HG02852 (cell line): ENCODE results near the gene MRPS23.

ENCODE experiments used
- ATAC-seq: cut with Tn5 transposase; IDR thresholded peaks from one replicate; pipeline ENCODE4 v1.9.1; 2021; ENCODE audit warnings: mild to moderate bottlenecking, moderate library complexity; ENCODE audit not compliant: unreplicated experiment

MRPS23 gene

DNA sequence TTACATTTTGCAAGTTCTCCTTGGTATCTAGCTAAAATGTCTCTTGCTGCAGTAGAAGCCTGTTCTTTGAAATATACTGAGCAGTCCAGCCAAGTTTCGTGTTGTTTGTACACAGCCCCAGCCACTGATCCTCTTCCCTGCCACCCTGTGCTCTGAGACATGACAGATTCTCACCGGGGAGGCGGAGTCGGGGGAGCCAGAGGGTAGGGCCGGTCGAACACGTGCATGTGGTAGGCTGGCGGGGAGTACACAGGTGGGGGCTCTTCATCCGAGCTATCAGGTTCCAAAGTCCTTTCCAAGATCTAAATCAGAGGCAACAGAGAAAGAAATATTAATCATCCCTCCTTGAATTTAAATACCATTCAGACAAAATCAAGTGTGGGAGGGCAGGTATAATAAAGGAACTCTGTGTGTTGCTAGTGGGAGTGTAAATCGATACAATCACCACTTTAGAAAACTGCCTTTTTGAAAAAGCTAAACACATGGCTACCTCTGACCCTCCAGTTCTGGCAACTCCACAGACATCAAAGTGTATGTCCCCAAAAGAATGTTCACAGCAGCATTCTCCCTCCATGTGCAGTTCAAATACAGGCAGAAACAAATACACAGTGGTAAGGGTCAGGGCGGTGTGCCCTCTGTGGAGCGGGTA, 29.7 kb upstream of the MRPS23 start:
- no peak for ATAC-seq

DNA sequence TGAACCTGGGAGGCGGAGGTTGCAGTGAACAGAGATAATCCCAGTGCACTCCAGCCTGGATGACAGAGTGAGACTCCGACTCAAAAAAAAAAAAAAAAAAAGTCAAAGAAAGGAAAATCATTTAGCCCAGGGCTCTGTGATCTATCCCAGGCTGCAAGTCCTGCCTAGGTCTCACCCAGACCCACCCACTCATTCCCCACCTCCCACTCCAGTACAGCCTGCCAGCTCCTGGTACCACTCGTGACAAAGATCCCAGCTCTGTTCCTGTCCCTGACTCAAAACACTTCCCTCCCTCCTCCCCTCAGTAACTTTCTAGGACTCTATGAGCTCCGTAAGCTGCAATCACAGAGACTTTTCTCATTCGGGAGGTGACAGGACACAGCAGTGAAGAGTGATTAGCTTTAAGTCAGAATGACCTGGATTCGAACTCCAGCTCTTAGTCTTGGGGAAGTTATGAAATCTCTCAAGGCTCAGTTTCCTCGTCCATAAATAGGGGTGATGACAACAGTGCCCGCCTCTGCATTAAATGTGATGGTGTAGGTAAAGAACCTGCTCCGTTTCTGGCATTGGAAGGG, 28.0 kb upstream of the MRPS23 start:
- ATAC-seq: no peak

DNA sequence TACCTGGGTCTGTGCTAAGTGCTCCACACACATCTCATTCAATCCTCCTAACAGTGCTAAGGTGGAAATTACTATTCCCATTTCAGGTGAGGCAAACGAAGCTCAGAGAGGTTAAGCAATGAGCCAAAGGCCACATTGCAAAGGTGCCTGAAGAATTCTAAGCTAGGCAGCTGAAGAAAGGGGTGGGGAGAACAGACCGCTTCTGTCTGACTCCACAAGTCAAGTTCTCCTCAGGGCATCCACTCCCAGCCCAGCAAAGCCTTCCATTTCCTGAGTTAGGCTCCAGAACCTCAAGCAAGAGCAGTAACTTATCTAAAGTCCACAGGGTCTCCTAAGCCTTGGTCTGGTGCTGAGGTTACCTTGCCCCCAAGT, 27.0 kb upstream of the MRPS23 start:
- ATAC-seq: no peak

DNA sequence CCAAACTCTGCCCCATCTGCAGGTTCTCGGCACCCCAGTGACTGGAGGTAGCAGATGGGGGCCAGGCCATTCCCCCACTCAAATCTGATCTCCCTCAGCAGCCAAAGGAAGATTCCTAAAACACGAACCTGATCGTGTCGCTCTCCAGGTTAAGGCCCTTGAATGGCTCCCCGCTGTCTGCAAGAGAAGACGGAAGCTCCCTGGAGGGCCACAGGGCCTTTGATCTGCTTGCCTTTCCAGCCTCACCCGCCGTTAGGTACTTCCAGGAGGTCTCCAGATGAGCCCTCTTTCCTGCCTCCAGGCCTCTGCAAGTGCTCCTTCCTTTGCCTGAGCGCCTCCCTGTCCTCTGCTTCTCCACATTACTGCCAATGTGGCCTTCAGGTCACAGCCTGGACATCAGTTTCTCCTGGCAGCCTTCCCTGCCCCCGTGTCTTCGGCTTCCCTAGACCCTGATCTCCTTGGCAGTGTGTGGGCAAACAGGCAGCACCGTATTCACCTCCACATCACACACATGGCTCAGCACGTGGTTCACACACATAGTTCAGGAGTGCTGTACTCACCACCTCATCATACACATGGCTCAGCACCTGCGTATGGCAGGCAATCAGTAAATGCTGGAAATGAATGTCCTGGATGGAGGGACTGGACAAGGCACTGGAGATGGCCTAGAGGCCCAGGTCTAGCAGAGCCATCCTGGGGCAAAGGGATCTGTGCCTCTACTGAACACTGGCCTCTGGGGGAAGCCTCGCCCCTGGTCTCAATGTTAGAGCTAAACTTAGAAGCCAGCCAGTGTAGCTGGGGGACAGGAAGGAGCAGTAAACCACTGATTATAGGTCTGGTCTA, 26.4 kb upstream of the MRPS23 start:
- ATAC-seq: no peak

DNA sequence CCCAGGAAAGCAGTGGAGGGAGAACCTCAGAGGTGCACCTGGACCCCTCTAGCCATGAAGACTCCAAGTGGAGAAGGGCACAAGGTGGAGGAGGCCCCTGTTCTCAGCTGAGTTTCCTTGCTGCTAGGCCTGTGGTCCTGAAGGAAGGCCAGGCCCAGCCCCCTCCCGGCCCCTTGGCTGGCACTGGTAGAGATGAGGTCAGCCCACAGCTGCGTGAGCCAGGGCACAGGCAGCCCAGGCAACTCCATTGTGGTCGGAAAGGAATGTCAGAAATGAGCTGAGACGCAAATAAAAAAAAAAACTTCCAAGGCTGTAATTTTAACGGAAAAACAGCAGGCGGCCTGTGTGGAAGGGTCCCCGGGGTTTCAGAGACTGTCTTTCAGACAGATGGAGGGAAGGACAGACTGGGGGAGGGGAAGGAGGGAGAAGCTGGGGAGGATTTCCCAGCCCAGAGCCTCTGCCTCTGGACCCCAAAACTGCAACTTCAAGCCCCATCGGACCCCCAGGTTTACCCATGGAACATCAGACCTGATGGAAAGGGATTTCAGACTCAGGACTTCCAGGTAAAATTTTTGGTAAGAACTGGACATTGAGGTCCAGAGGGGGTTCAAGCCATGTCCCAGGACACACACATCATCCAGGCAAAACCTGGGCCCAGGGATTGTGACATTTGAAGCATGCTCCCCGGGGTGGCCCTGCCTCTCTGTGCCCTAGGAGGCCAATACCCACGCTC, 25.6 kb upstream of the MRPS23 start:
- no peak for ATAC-seq

DNA sequence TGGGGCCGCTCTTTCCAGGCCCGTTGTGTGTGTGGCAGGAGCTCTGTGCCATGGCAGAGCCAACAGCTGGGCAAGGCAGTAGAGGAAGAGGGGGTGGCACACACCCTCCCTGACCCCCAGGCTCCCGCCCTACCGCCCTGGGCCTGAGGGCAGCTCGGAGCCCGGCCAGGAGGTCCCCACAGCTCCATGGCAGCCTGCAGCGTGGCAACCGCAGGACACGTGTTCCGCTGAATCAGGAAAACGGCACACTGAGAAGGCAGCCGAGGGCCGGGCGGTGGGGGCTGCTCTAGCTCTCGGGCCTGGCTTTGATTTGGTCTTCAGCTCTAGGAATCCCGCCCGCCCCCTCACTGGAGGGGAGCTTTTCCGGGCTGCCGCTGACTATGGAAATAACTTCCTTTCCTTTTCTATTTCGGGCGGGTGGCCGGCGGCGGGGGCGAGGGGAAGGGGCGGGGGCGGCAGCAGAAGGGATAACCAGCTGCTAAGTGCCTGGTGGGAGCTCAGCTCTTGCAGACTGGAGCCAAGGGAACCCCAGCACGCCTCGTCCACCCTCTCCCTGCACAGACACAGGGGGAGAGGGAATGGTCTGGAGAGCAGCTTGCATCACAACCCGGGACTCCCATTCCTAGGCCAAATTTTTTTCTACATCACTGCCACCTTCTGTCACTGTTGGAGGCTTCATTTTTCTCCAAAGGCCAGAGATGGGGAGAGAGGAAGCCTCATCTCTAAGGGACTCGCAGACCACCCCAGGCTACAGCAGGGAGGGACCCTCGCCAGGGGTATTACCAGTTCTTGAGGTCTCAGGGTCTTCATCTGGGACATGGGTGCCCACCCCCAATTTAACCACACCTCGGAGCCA, 24.8 kb upstream of the MRPS23 start:
- ATAC-seq: no peak

DNA sequence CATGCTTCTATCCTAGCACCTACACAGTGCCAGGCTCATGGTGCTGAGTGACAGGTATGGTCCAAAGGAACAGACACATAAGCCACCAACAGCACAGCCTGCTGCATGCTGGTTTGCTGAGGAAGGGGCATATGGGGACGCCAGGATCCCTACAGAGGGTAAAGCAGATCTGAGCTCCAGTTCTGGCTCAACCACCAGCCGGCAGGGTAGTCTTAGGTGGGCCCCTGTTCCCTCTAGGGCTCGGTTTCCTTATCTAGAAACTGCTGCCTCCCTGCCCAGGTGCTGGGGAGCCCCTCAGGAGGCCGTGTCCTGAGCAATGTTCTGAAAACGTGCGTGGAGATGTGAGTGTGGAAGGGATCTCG, 24.2 kb upstream of the MRPS23 start:
- ATAC-seq: no peak

DNA sequence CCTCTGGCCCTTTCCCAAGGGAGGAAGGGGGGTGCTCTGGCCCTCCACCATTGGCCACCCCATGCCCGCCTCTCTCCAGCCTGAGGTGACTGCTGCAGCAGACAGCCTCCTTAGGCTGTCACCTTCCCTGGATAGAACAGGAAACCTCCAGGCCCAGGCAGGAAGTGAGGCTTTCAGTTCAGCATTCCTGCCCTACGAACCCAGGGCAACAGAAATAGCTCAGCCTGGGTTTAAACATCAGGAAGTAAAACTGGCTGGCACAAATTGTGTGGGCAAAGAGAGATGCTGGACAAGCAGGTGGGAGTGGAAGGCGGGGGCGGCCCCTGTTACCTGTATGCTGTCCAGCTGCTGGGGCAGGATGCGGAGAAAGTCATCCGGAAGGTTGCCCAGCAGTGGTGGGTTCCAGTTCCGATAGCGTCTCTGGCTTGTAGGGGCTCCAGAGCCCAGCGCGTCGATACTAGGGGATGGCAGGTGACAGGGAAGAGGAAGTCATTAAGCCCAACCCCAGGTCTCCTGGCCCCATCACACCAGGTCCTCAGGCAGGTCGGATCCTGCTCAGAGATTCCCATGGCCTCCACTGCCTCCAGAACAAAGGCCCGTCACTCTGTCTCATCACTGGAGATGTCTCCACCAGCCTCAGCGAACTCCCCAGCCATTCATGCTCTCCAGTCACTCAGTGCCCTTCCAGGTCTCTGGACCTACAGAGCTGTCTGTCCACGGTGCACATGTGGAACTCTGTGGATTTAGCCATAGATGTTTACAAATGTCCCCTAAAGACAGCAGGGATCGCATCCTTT, 23.6 kb upstream of the MRPS23 start:
- no peak for ATAC-seq

DNA sequence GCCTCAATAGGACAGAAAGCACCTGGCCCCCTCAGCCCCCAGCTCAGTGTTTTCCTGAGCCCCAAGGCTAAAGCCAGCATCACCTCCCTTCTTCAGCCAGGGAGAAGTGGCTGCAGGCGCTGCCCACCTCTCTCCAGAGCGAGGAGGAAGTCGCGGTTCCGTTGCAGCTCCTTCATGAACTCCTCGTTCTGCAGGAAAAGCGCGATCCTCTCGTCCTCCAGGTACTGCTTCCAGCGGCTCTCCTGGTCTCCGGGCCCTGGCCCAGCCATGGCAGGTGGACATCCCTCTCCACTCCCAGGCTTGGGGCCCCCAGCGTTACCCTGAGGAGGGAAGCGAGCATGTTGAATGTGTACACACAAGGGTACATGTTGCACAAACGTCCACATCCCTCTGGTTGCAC, 22.7 kb upstream of the MRPS23 start:
- ATAC-seq: no peak

DNA sequence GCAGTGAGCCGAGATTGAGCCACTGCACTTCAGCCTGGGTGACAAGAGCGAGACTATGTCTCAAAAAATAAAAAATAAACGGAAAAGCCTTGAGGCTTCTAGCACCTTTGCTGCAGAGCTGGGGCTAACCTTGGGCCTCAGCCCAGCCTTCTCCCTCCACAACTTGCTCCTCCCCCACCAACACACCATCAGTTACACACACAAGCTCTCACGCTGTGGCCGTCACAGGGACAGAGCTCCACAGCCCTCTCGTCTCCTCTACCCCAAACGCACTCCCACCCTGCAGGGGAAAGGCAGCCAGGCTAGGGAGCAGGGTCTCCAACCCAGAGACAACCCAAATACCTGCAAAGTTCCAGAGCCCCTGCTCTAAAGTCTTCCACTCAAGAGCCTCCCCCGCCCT, 22.0 kb upstream of the MRPS23 start:
- ATAC-seq: no peak

DNA sequence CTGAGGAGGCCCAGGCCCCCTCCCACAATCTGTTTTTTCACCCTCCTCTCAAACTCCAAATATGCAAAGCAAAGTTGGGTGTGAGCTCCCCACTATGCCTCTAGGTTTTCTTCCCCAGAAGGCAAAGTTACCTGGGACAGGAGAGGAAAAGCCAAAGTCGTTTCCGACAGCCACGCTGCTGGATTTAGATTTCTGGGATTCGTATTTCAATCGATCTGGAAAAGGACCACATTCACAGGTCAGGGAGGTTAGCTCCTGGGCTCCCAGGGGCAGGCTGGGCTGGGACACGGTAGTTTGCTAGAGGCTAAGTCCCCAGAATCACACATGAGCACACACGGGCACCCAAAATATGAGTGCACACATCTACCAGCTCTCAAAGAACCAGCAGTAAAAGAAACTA, 21.3 kb upstream of the MRPS23 start:
- no peak for ATAC-seq

DNA sequence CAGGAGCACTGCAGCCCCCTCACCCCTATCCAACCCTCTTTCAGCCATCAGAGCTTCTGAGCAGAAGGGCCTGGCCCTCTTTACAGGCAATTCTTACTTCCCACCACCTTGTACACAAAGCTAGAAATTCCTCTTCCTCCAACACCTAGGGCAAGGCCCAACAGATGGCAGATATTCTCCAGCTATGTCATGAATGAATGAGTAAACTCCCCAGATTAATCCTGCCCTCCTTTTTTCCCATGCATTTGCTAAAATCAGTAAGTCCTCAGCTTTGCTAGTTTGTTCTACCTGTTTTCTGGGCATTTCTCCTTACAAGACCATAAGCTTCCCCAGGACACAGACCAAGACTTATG, 20.4 kb upstream of the MRPS23 start:
- ATAC-seq: no peak

DNA sequence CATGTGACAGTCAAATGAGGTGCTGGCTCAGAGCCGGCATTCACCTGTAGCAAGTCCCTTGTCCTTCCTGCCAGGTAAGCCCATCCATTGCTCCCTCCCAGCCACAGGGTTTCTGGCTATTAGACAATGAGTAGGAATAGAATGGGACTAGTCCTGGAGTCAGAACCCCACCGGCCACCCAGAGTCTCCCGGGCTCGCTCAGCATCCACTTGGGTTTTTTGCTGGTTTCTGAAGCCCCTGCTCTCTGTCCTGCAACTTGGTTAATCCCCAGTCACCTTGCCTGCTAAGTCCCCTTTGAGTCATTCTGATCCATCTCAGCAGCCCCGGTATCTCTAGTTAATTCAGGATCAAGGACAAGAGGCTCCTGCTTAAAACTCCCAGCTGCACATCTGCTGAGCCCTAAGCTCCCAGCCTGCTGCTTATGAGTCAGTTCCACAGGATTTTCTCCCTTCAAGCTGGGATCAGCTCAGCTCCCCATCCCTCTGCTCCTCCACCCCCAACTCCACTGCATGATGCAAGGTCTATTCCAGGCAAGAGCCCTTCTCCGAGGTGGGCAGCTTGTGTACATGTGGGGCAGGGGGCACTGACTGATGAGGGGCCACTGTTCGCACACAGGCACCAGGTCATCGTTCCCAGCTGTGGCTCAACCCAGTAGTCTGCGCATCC, 19.9 kb upstream of the MRPS23 start:
- no peak for ATAC-seq

DNA sequence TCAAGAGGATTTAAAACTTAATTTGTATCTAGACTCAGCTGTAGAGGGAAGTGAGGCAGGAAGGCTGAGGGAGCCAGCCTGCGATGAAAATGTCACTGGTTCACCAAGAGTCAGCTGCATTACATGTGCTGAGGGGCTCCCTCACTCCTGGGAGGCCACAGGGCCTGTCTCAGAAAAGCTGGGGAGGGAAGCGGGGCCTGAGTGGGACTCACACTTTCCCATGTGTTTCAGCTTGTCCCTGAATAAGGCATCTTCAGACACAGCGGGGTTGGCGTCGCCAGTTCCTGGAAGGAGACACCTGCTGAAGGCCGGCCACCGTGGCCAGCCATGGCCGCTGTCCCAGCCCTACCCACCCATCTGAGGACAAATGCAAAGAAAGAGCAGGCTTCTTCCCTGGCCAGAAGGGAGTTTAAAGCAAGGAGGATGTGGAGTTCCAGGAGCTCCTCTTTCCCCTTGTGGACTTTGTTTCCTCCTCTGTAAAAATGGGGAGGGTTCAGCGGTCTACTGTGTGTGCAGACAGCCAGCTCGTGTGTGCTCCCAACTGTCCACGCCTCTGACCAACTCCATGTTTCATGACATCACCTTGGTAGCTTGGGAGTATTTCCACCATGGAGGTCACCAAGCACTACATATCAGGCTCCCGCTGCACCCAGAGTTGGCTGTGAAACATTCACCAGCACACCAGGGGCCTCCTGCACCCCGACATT, 19.2 kb upstream of the MRPS23 start:
- no peak for ATAC-seq

DNA sequence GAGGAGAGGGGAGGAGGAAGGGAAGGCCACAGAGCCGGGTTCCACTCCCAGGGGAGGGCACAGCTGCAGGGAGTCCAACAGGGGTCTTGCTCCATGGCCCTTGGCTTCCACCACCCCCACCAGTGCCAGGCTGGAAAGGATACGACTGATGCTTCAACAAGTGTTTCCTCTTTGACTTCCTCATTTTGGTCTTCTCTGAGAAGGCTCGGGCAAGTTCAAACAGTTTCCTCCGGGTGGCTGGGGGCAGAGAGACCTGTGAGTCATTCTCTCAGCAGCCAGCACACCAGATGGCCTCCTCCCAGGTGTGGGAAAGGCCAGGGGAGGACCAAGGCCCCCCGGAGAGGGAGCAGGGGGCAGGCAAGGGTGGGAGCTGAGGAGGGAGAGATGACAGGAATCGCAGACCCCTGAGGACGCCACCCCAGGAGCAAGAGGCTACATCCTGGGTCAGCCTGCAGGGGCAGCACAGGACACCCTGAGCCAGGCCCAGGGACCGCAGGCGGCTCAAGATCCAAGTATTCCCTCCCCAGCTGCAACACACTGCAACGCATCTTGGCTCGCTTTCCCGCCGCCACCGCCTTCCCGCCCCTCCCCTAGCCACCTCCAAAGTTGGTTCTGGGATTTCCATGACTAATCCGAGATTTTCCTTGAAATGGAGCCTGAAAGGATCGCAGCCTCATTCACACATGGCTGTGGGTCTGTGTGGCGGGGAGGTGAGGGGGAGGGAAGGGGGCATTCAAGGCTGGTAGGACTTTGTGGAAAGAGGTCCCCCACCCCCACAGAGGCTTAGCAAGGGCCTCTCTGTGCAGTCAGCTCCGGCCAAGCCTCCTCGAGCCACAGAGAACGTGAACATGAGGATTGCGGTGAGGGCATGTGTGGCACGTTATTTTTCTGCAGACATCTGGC, 18.4 kb upstream of the MRPS23 start:
- ATAC-seq: no peak

DNA sequence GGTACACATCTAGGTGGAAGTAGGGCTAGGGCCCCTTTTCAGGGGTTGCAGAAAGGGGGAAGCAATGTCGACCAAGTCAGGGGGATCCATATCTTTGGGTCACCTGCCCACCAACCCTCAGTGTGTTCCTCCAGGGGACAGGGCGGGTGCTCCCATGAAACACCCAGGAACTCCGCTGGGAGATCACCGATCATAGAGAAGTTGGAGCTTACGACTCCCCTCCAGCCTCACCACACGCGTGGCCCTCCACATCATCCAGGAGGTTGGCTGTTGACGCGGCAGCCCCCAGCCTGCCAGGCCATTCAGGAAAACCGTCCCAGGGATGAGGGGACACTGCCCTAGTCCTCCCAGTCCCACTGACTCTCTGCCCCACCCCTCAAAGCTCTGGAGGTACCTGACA, 17.3 kb upstream of the MRPS23 start:
- ATAC-seq: no peak

DNA sequence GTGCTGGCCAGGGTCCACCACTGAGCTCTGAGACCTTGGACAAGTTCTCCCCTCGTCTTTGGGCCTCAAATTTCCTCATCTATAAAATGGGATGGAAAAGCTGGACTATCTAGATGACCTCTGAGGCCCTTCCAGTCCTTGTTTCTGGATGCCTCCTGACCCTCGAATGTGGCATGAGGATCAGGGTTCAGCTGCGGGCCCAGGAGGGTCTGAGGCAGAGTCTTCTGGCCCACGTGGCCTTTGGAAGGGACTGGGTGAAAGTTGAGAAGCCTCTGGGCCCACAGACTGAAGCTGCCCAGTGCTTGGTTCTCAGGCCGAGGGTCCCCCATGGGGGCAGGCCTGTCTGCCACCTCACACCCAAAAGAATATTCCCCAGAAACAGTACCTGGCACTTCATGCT, 16.9 kb upstream of the MRPS23 start:
- ATAC-seq: no peak

DNA sequence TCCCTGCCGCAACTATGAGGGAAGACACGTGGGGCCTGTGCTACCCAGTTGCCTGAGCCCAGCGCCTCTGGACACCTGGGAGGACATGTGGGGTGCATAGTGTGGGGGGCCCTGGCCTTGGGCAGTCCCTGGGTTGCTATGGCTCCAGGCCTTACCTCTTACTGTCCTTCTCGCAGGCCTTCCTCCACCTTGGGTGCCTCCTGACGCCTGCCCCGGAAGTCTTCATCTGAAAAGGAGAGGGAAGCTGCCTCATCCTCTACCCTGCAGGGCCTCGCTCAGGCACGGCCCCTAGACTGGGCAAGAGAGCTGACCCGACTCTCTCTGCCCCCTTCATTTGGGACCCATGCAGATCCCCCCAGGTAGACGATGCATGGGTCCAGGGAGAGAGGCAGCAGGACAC, 16.5 kb upstream of the MRPS23 start:
- ATAC-seq: no peak
